NCI-H187 treated with DMSO at 0.1 percent for 48 hours (cell line): ENCODE measurements around the gene SPATA2.
"Not testable (repeated sequence)": the region's sequence is repeated elsewhere in the genome, so short reads cannot be mapped to it uniquely, and the experiment has no call there.

Source experiments
- DNase-seq: peaks from one replicate; lab custom pipeline; 2025; lab: John Stamatoyannopoulos, UW

Gene SPATA2

GRCh38 chr20:49904440-49905214, 10.7 kb downstream of the SPATA2 start:
- DNase-seq, result no peak

DNA sequence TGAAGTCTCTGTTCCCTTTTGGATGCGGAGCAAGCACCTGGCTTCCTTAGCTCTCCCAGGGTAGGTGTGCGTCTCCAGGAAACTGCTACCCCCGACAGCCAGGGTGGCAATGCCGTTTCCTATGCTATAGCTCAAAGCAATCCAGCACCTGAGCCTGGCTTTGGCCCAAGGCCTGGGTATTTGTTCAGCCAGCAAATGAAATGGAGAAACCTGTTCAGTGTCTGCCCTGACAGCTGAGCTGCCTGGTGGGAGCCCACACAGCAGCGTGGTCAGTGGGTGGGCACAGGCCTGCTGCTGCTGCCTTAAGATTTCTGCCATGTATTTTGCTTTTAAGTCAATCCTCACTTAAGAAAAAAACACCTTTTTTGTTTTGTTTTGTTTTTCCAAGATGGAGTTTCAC, 13.7 kb downstream of the SPATA2 start:
- no peak for DNase-seq

DNA sequence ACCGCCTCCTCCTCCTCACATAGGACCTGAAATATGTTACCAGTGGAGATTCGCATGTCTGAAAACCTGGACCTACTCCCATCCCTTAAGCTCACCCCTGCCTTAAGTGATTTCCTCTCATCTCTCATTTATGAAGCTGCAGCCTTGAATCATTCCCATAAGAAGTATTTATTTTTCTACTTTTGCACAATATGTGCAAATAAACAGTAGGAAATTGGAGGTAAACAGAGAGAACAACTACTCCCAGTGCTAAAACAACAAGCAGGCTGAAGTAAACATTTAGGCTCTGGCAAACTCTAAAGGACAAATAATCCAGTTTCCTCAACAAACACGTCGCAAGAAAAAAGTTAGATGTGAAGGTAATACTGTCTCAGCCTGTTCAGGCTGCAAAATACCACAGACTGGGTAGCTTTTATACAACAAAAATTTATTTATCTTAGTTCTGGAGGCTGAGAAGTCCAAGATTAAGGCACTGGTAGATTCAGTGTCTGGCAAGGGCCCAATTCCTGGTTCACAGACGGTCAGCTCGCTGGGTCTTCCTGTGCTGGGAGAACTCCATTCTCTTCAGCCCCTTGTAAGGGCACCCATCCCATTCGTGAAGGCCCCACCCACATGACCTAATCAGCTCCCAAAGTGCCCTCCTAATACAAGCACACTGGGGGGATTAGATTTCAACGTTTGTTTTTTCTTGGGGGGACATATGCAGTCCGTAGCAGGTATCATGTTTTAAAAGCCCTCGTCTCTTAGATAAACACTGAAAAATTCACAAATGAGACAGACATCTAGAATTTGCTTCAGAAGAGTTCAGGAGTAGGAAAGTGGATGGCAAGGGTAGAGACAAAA, 15.6 kb downstream of the SPATA2 start:
- no peak for DNase-seq

GRCh38 chr20:49896204-49896603, 19.1 kb downstream of the SPATA2 start:
- no peak for DNase-seq

GRCh38 chr20:49895474-49896093, 19.7 kb downstream of the SPATA2 start:
- DNase-seq, result not testable (repeated sequence)

GRCh38 chr20:49894073-49894470, 21.3 kb downstream of the SPATA2 start:
- DNase-seq, result no peak

GRCh38 chr20:49893242-49894072, 21.9 kb downstream of the SPATA2 start:
- no peak for DNase-seq

- no peak for DNase-seq
Observed at GRCh38 chr20:49892817-49893216, 22.5 kb downstream of the SPATA2 start.

GRCh38 chr20:49892260-49892659, 23.1 kb downstream of the SPATA2 start:
- no peak for DNase-seq

DNA sequence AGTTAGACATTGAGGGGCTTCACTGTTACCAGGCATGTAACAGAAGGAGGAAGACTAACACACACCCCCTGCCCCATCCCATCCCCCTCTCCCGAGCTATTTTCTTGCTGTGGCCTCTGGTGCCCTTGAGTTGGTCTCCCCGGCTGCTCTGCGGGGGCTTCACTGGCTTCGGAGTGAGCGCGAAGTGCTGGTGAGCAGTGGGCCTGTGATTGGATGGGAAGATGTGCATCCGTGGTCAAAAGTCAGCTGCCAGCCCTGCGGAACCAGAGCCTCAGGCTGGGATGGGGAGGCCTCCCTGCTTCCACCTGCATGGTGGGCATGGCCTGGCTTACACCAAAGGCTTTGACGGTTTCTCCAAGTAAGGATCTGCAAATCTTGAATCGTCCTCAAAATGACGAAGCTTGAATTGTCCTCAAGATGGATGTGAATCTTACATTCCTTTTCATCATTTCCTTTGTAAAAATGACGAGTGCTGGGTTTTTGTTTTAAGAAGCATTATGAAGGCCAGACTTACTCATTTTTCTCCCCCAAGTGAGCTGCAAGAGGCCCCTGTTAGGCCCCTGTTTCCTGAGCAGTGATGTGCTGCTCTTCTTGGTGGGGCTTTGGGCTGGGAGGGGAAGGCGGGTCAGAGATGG, 23.7 kb downstream of the SPATA2 start:
- no peak for DNase-seq

DNA sequence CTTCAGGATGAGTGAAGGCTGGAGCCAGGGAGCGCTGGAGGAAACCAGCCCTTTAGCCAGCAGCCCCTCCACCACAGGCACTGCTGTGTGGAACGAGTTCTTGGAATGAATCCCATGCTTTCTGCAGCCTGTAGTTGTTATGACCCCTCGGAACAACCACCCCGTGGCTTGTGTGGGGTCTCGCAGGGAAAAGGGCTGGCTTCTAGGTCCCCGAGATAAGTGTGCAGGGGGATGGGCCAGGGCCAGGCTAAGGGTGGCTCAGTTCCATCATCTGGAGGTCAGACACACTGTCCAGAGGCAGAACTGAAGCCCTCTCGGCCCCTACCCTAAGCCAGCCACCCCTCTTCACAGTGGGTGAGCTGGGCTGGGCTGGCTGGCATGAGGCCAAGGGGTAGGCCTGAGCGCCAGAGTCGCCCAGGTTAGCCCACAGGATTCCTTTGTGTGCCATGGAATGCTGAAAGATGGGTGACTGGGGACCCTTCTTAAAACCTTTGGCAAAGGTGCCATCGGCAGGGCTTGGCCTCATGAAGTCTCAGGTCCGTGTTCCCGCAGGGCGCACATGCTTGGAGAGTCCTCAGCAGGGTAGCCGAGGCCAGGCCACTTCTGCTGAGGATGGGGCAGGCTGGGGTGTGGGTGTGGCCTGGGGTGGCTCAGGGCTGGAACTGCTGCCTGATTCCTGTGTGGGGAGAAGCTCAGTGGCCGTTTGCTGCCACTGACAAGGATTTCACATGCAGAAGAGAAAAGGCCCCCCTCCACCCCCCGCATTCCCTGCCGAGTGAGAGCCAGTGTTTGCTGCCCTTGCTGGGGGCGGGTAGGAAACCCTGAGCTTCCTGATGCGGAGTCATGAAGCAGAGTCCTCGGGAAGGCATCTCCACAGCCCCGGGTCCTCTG, 24.6 kb downstream of the SPATA2 start:
- no peak for DNase-seq

DNA sequence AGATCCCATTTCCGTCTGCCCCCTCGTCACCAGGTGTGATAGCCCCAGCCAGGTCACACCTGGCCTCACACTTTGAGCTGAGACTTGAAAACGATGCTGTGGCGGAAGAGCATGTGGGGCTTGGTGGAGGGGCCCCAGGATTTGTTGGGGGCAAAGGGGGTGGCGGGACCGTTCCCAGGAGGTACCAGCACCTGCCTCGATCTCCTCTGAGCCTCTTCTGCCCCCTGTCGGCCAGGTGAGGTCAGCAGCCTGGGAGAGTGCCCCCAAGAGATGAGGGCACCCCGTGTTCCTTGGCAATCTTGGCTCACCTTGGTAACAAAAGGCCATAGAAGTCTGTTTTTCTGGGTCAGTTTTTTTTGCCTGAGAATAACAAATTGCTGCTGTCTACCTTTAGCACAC, 25.4 kb downstream of the SPATA2 start:
- DNase-seq, result no peak

GRCh38 chr20:49889001-49889934, 26.1 kb downstream of the SPATA2 start:
- no peak for DNase-seq

GRCh38 chr20:49888212-49889000, 26.9 kb downstream of the SPATA2 start:
- DNase-seq, result no peak

DNA sequence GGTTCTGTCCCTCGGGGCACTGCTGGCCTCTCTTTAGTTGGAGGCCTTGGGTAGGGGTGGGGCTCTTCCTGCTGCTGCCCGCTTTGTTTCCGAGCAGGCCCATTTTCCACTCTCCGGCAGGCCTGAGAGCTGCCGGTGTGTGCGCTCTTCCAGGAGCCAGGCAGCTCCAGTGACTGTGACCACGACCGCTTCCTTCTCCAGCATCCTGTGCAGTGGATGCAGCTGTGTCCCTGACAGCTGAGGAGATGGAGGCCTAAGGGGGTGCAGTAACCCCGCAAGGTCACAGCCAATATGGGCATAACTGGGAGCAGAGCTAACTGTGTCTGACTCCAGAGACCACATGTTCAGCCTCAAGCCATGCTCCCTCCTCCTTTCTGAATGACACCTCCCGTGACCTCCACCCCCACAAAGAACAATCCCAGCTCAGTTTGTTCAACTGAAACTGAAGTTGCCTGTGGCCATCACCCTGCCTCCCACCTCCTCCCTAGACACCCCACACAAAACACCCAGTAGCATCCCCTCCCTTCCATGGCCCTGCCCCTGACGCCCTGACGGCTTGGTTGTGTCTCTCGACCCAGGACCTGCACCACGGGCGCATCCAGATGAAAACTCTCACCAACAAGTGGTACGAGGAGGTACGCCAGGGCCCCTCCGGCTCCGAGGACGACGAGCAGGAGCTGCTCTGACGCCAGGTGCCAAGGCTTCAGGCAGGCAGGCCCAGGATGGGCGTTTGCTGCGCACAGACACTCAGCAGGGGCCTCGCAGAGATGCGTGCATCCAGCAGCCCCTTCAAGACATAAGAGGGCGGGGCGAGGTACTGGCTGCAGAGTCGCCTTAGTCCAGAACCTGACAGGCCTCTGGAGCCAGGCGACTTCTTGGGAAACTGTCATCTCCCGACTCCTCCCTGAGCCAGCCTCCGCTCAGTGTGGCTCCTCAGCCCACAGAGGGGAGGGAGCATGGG, 27.8 kb downstream of the SPATA2 start:
- DNase-seq, result no peak

GRCh38 chr20:49886571-49887213, 28.6 kb downstream of the SPATA2 start:
- no peak for DNase-seq
